Mesodermal cell (in vitro differentiated cells): ENCODE results near the gene NEO1.

ENCODE experiments used
- H3K27ac ChIP-seq: 2 replicates; pipeline ENCODE4 v1.7.0; 2013; ENCODE audit warnings: mild to moderate bottlenecking, low read depth, low read length, moderate library complexity; ENCODE audit not compliant: severe bottlenecking
- H3K36me3 ChIP-seq: 2 replicates; pipeline ENCODE4 v1.7.1; 2013; ENCODE audit warnings: mild to moderate bottlenecking, low read length, moderate library complexity; ENCODE audit not compliant: control insufficient read depth, insufficient read depth
- H3K4me1 ChIP-seq: one replicate; pipeline ENCODE4 v1.7.1; 2013; ENCODE audit warnings: mild to moderate bottlenecking, low read length; ENCODE audit not compliant: insufficient read depth, control insufficient read depth, poor library complexity, severe bottlenecking
- H3K4me3 ChIP-seq: 2 replicates; pipeline ENCODE4 v1.7.0; 2013; ENCODE audit warnings: low read length, control low read depth, mild to moderate bottlenecking; ENCODE audit not compliant: insufficient read depth, poor library complexity, severe bottlenecking; ENCODE audit errors: extremely low read depth
- H3K9me3 ChIP-seq: 2 replicates; pipeline ENCODE4 v1.7.1; 2013; ENCODE audit warnings: mild to moderate bottlenecking, low read length, moderate library complexity; ENCODE audit not compliant: control insufficient read depth
- WGBS, 2 experiments: methylation state at CpG; one replicate each; pipeline ENCODE4 v1.1.5; 2013; ENCODE audit warnings: missing lambda C conversion rate in 2 of 2; ENCODE audit not compliant: insufficient coverage in 2 of 2; 5-methylcytosine and 5-hydroxymethylcytosine counted together

NEO1 gene

DNA sequence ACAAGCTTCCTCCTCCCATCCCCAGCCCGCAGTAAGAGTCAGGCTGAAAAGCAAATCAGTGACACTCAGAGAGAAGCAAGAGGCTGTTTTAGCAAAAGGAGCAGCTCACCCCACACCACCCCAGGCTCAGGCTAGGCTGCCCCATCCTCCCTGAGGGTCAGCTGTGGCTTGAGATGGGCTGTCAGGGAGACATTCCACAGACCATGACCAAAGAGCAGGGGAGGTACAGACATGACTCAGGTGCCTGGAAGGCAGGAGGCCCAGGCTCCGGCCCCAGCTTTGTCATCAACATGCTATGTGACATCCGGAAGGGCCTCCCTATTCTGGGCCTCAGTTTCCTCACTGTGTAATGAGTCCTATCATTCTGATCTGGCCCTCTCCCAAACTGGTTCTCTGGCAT is 291.8 kb downstream of the NEO1 start:
- peaks cover 20% of the 10 kb centered on the region for H3K4me1 ChIP-seq
- H3K36me3 ChIP-seq: peaks cover 9% of the 10 kb centered on the region
- 80 to 91% methylated on average over 2 to 3 of the region's 3 CpGs for WGBS, 2 experiments
- H3K4me3 ChIP-seq: no peak overlapping the region
- H3K9me3 ChIP-seq: peaks cover 7% of the 10 kb centered on the region
- no peak overlapping the region for H3K27ac ChIP-seq

DNA sequence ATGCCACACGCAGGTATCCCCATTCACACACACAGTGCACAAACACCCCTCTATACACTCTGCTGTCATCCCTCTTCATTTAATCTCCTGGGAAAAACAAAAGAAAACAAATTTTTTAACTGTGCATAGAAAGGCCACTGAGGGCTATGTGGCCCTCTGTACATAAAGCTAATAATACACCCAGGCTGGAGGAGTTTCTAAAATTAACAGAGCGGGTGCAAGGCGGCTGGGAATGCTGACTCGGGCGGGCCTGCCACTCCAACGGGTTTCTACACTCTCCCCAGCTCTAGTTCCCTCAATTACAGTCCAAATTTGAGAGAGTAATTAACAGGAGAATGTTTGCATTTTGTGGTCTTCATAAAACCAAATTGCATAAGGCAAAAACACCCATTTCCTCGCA is 293.4 kb downstream of the NEO1 start:
- Histone ChIP-seq H3K27ac (no peak overlapping the region), H3K9me3 (peaks cover 7% of the 10 kb centered on the region), H3K4me1 (peaks cover 20% of the 10 kb centered on the region), H3K36me3 (peaks cover 9% of the 10 kb centered on the region), H3K4me3 (no peak overlapping the region)
- 92 to 100% methylated on average over 2 of the region's 7 CpGs for WGBS, 2 experiments

DNA sequence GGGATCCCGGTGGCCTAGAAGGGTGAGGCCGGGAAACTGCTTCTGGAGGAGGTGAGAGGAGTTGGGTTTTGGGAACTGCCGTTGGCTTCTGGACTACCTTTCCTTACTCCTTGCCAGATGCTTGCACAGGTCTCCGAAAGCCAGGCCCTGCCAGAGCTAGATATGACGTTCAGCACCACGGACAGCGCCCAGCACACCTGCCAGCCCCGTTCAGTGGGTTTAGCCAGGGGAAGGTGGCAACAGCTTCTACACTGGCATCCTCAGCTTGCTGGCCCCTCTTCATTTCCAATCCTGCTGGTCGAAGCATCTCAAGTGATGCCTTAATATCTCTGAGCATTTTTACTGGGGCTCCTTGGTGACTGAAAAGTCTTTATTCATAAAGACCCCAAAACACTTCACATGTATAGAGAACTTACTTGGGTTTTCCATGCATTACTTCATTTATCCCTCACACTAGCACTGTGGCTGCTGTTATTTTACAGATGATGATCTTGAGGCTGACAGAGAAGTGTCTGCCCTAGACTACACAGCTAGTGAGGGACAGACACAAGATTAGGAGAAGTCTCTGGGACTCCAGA is 294.6 kb downstream of the NEO1 start:
- Histone ChIP-seq H3K9me3 (peaks cover 7% of the 10 kb centered on the region), H3K4me3 (no peak overlapping the region), H3K36me3 (peaks cover 9% of the 10 kb centered on the region), H3K27ac (no peak overlapping the region), H3K4me1 (peaks cover 20% of the 10 kb centered on the region)
- WGBS, 2 experiments: 35 to 49% methylated on average over 7 to 8 of the region's 9 CpGs

DNA sequence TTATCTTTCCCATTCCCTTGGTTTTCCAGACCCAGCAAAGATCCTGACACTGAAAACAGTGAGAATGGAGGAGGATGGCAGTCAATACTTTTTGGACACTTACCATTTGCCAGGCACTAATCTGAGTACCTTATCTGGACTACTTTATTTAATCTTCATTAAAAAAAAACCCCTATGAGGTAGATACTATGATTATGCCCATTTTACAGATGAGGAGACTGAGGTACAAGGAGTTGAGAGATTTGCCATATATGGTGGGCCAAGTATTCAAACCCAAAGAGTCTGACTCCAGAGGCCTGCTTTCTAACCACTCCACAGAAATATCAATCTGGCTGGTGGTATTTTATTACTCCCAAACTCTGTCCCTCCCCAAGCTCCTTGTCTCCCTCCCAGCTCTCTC is 296.9 kb downstream of the NEO1 start:
- Histone ChIP-seq H3K36me3 (no peaks in the 10 kb centered on the region), H3K27ac (no peak overlapping the region), H3K4me1 (peaks cover 13% of the 10 kb centered on the region), H3K4me3 (no peak overlapping the region), H3K9me3 (no peaks in the 10 kb centered on the region)

DNA sequence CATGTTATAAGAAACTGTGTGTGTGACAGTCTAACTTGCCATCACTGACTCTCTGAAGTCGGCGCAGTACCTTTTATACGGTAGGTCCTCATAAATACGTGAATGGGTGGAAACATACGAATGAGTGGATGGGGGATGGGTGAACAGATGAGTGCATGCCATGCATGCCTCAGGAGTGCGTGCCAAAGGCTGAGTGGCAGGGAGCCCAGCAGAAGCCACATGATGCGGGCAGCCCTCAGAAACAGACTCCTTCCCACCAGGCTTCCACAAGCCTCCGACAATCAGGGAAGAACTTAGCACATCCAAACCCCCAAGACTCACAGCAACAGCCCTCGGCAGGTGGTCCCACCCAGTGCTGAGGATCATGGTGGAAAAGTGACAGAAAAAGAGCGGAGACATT is 299.8 kb downstream of the NEO1 start:
- Histone ChIP-seq H3K27ac (no peak overlapping the region), H3K4me3 (no peak overlapping the region), H3K4me1 (peaks cover 3% of the 10 kb centered on the region), H3K9me3 (no peaks in the 10 kb centered on the region), H3K36me3 (no peaks in the 10 kb centered on the region)
- WGBS, 2 experiments: 95 to 100% methylated on average over 8 to 9 of the region's 10 CpGs

DNA sequence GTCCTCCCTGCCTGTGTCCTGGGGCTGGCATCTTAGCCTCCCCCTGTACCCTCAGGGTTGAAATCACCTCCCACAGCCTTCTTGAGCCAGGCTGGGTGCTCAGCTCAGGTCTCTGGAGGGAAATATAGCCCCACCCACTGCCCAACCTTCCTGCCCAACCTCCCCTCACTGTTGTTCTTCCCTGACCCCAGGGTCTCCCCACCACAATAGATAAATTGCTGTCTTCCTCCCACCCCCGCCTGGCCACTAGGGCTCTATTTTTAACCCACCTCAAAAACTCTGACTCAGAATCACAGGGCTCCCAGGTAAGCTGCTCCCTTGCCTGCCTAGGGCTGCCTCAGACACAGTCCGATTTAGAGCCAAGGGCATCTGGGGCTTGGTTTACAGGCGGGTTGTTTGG is 301.5 kb downstream of the NEO1 start:
- H3K27ac ChIP-seq: no peak overlapping the region
- H3K4me1 ChIP-seq: peaks cover 3% of the 10 kb centered on the region
- H3K4me3 ChIP-seq: no peak overlapping the region
- H3K9me3 ChIP-seq: no peaks in the 10 kb centered on the region
- no peaks in the 10 kb centered on the region for H3K36me3 ChIP-seq
- WGBS, 2 experiments: no CpG with 5 or more reads among the region's 3 CpGs

DNA sequence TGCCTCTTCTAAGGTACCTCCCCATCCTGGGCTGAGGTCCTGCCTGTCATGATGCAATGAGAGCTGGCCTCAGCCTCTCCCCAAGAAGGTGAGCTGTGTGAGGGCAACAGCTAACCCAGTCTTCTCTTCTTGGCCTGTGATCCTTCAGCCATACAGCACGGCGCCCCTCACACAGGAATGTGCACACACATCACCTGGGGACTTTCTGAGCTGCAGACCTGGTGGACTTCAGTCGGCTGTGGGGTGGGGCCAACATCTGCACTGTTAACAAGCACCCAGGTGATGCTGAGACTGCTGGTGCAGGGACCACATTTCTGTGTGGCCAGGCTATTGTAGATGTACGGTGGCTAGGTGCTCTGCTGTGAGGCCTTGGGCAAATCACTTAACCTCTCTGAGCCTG is 302.0 kb downstream of the NEO1 start:
- Histone ChIP-seq H3K4me3 (no peak overlapping the region), H3K27ac (no peak overlapping the region), H3K9me3 (no peaks in the 10 kb centered on the region), H3K36me3 (no peaks in the 10 kb centered on the region), H3K4me1 (peaks cover 3% of the 10 kb centered on the region)
- WGBS, 2 experiments: 91% methylated on average over 4 of the region's 4 CpGs; no CpG with 5 or more reads in 1 of the 2 experiments
